ENCODE results near the gene AMH.
A peak's percentile ranks its signal among the peaks of the same experiment; 100 is the strongest.
"Not testable (repeated sequence)": the region's sequence is repeated elsewhere in the genome, so short reads cannot be mapped to it uniquely, and the experiment has no call there.

Gene AMH

GRCh38 chr19:2249010-2249866, at the start of gene AMH:
TSS of gene AMH (plus strand) at chr19:2249323. CDS start at chr19:2249333, 10 bp downstream.
- intact Hi-C loops (cut with DNase I) = no loop called here
- DNase-seq = peak in 1 of 10 donors; percentile 85

GRCh38 chr19:2199861-2200623, 49.1 kb upstream of the AMH start:
- no peak for DNase-seq
- intact Hi-C loops (cut with DNase I) = no loop called here

GRCh38 chr19:2200624-2201294, 48.4 kb upstream of the AMH start:
- intact Hi-C loops (cut with DNase I); DNase-seq: not testable (repeated sequence)

- no peak for DNase-seq
- intact Hi-C loops (cut with DNase I) = no loop called here
These were observed 47.5 kb upstream of the AMH start for GRCh38 chr19:2201473-2202148.

- intact Hi-C loops (cut with DNase I) = no loop called here
- no peak for DNase-seq
These were observed 46.8 kb upstream of the AMH start for GRCh38 chr19:2202366-2202765.

- DNase-seq = no peak
- intact Hi-C loops (cut with DNase I) = no loop called here
These were observed 42.1 kb upstream of the AMH start for GRCh38 chr19:2207008-2207407.

GRCh38 chr19:2207991-2208860, 40.9 kb upstream of the AMH start:
- no peak for DNase-seq
- intact Hi-C loops (cut with DNase I) = no loop called here

GRCh38 chr19:2208975-2209374, 40.1 kb upstream of the AMH start:
- DNase-seq = no peak
- intact Hi-C loops (cut with DNase I) = no loop called here

- no peak for DNase-seq
- intact Hi-C loops (cut with DNase I) = no loop called here
These were observed 39.7 kb upstream of the AMH start for GRCh38 chr19:2209408-2209807.

- DNase-seq = no peak
- intact Hi-C loops (cut with DNase I) = no loop called here
These were observed 38.9 kb upstream of the AMH start for GRCh38 chr19:2210206-2210605.

GRCh38 chr19:2210987-2211740, 38.0 kb upstream of the AMH start:
- DNase-seq = no peak
- intact Hi-C loops (cut with DNase I) = no loop called here

- intact Hi-C loops (cut with DNase I) = no loop called here
- DNase-seq = no peak
These were observed 36.0 kb upstream of the AMH start for GRCh38 chr19:2212861-2213711.

GRCh38 chr19:2213799-2214198, 35.3 kb upstream of the AMH start:
- intact Hi-C loops (cut with DNase I) = no loop called here
- DNase-seq = peak in 4 of 10 donors; percentile 17 to 91 (median 36)

GRCh38 chr19:2214251-2214650, 34.9 kb upstream of the AMH start:
- no peak for DNase-seq
- intact Hi-C loops (cut with DNase I) = no loop called here

- intact Hi-C loops (cut with DNase I) = no loop called here
- no peak for DNase-seq
These were observed 33.8 kb upstream of the AMH start for GRCh38 chr19:2215281-2215751.

- intact Hi-C loops (cut with DNase I) = no loop called here
- no peak for DNase-seq
These were observed 32.5 kb upstream of the AMH start for GRCh38 chr19:2216361-2217225.

GRCh38 chr19:2217591-2217990, 31.5 kb upstream of the AMH start:
- no peak for DNase-seq
- intact Hi-C loops (cut with DNase I) = no loop called here

Data from posterior cingulate gyrus (tissue), 11 donors.